Adrenal gland (tissue), 12 donors: ENCODE results near the gene C13orf42. TPM values are rescaled to one million over a fixed set of nuclear protein-coding genes. Genes with fewer than 3 reads are reported as not detected.

Experiments used
- DNase-seq, 7 donors: peaks; one replicate each; pipeline ENCODE4 v3.0.0-alpha.2; 2019 to 2020
- H3K27ac ChIP-seq, 5 donors: fragments of 200-600 bp; sonication (generic) in 4 of 5; 1 replicate in 3 of 5; 2 replicates in 2 of 5; pipeline versions ENCODE4 v1.5.1 to v1.8.0; 2016 to 2020; ENCODE audit warnings: mild to moderate bottlenecking in 1 of 5
- H3K27me3 ChIP-seq: fragments of 200-600 bp; 2 replicates; pipeline ENCODE4 v1.8.0; 2021
- H3K36me3 ChIP-seq, 2 donors: fragments of 200-600 bp; replicated peaks in 1 of 2; 1 replicate in 1 of 2; 2 replicates in 1 of 2; pipeline versions ENCODE4 v1.5.1 to v1.8.0; 2018 to 2022
- H3K4me1 ChIP-seq, 2 donors: fragments of 200-600 bp; replicated peaks in 1 of 2; 1 replicate in 1 of 2; 2 replicates in 1 of 2; pipeline versions ENCODE4 v1.5.1 to v1.8.0; 2018 to 2021
- H3K4me3 ChIP-seq, 4 donors: fragments of 200-600 bp; sonication (generic) in 3 of 4; one replicate each; pipeline ENCODE4 v1.5.1; 2016 to 2018
- H3K9me3 ChIP-seq, 3 donors: fragments of 200-600 bp; sonication (generic) in 1 of 3; replicated peaks in 1 of 3; 1 replicate in 2 of 3; 2 replicates in 1 of 3; pipeline versions ENCODE4 v1.5.1 to v1.8.0; 2016 to 2021
- CTCF ChIP-seq, 6 experiments: fragments of 450-650 bp in 4 of 6; fragments of 200-600 bp in 2 of 6; sonication (generic) in 1 of 6; IDR thresholded peaks; 1 replicate in 5 of 6; 2 replicates in 1 of 6; pipeline versions ENCODE4 v1.5.1 to v1.8.0; 2016 to 2021; ENCODE audit warnings: antibody characterized with exemption in 6 of 6, mild to moderate bottlenecking in 2 of 6, moderate library complexity in 1 of 6
- POLR2A ChIP-seq, 2 donors: fragments of 450-650 bp; IDR thresholded peaks; one replicate each; pipeline ENCODE4 v1.6.1; 2017; ENCODE audit warnings: antibody characterized with exemption in 2 of 2, mild to moderate bottlenecking in 2 of 2, moderate library complexity in 1 of 2
- WGBS, 4 donors: extraction: QIAGEN DNeasy Blood & Tissue Kit in 2 of 4; methylation state at CpG; one replicate each; pipeline versions ENCODE4 v1.1.5 to v1.1.7; 2013 to 2017; 5-methylcytosine and 5-hydroxymethylcytosine counted together
- intact Hi-C, 2 donors: fragments of 100-400 bp; cut with DNase I; formaldehyde crosslinking; loops; one replicate each; pipeline versions ENCODE4 v1.14.1 to v1.15.0; 2022 to 2023
- polyA plus RNA-seq, 3 donors: library from polyadenylated mRNA; stranded (reverse); fragments of 200-250 nt in 2 of 3; fragments of 350-450 nt in 1 of 3; fragmentation: Illumina TruSeq in 1 of 3; extraction: RNeasy Lipid Tissue Mini Kit (QIAGEN cat#74804) in 1 of 3; gene quantifications; one replicate each; pipeline ENCODE4 v1.2.3, GENCODE V29; 2013 to 2014
- total RNA-seq, 9 donors: library from RNA; depleted of rRNA in 4 of 9; stranded (reverse); fragments of >200 nt in 4 of 9; fragments of 120-200 nt in 1 of 9; fragmentation: NEBNext Ultra II Directional in 1 of 9; extraction: Animal tissue kit (Norgen Biotek cat#: 25700) in 1 of 9; gene quantifications; one replicate each; pipeline versions ENCODE4 v1.1.0 to v1.2.4, GENCODE V29; 2013 to 2023
- donor health status: healthy with polysubstance abuse.
- donor health status: Bipolar disorder and iron deficiency.
- donor health status: DM: yes; HTN: yes; CAD: no.
- donor health status: DM: no; HTN: no; CAD: no.
- donor health status: DM: no; HTN: no; CAD: no.
- donor health status: DM: yes; HTN: yes; CAD: no.

The C13orf42 gene
- total and polyA plus RNA-seq, 12 donors: not detected

- Histone ChIP-seq H3K4me3 (no peak overlapping the region), H3K4me1 (no peaks in the 10 kb centered on the region), H3K36me3 (no peaks in the 10 kb centered on the region), H3K9me3 (no peaks in the 10 kb centered on the region), H3K27ac (no peak overlapping the region), H3K27me3 (no peaks in the 10 kb centered on the region)
- no peak for TF ChIP-seq POLR2A (IDR thresholded peaks at IDR 0.05)
- TF ChIP-seq CTCF (IDR thresholded peaks at IDR 0.05): no peak
- DNase-seq: no peak
- 71 to 90% (median 83%) methylated on average over 2 to 5 of the region's 5 CpGs for WGBS, 4 donors
- intact Hi-C loops: no loop called here
Observed at GRCh38 chr13:51152701-51153100, 41.6 kb upstream of the C13orf42 start.

GRCh38 chr13:51151463-51151862 is 40.4 kb upstream of the C13orf42 start:
- DNase-seq: no peak
- Histone ChIP-seq H3K27me3 (no peaks in the 10 kb centered on the region), H3K9me3 (no peaks in the 10 kb centered on the region), H3K27ac (no peak overlapping the region), H3K36me3 (no peaks in the 10 kb centered on the region), H3K4me1 (no peaks in the 10 kb centered on the region), H3K4me3 (no peak overlapping the region)
- intact Hi-C loops: no loop called here
- WGBS, 4 donors: 80 to 90% (median 84%) methylated on average over 1 of the region's 1 CpG
- no peak for TF ChIP-seq POLR2A (IDR thresholded peaks at IDR 0.05)
- no peak for TF ChIP-seq CTCF (IDR thresholded peaks at IDR 0.05)

GRCh38 chr13:51148952-51149573 is 38.0 kb upstream of the C13orf42 start:
- Histone ChIP-seq H3K27me3 (no peaks in the 10 kb centered on the region), H3K4me1 (no peaks in the 10 kb centered on the region), H3K4me3 (no peak overlapping the region), H3K27ac (no peak overlapping the region), H3K36me3 (no peaks in the 10 kb centered on the region), H3K9me3 (no peaks in the 10 kb centered on the region)
- WGBS, 4 donors: 0 to 12% (median 7%) methylated on average over 4 of the region's 4 CpGs
- TF ChIP-seq POLR2A (IDR thresholded peaks at IDR 0.05): no peak
- peak; percentile 36 to 71 (median 65) for TF ChIP-seq CTCF (IDR thresholded peaks at IDR 0.05)
- intact Hi-C loops: loop anchor here (5.0 kb wide), 1 partner anchor 138 kb away; no protein-coding TSS in a partner anchor
- peak; percentile 40 to 79 (median 59) for DNase-seq

- Histone ChIP-seq H3K9me3 (peaks cover 0 to 4% (median 0%) of the 10 kb centered on the region in 3 donors), H3K27me3 (no peaks in the 10 kb centered on the region), H3K36me3 (no peaks in the 10 kb centered on the region), H3K27ac (no peak overlapping the region), H3K4me1 (no peaks in the 10 kb centered on the region), H3K4me3 (no peak overlapping the region)
- DNase-seq: no peak
- 65 to 77% (median 67%) methylated on average over 12 to 18 of the region's 18 CpGs for WGBS, 4 donors
- intact Hi-C loops: loop anchor here (5.0 kb wide), 1 partner anchor 139 kb away; no protein-coding TSS in a partner anchor
- TF ChIP-seq POLR2A (IDR thresholded peaks at IDR 0.05) (no peak), CTCF (IDR thresholded peaks at IDR 0.05) (no peak)
Observed at GRCh38 chr13:51148223-51148951, 37.3 kb upstream of the C13orf42 start.
